T-helper 1 cell treated with Interleukin-12 subunit alpha and Interleukin-12 subunit beta and Interleukin-4 antibody, amounts not matched to agents 30 ng/mL and 1 ng/mL, for 36 hours (primary cell): Measurements from ENCODE around the gene SERPINA10. TPM values are rescaled to one million over a fixed set of nuclear protein-coding genes. Genes with fewer than 3 reads are reported as not detected.

Source experiments
- intact Hi-C: fragments of 100-400 bp; cut with micrococcal nuclease; formaldehyde crosslinking; loops from one replicate; pipeline ENCODE4 v1.15.1; 2024
- total RNA-seq: library from RNA; stranded (reverse); gene quantifications from 2 replicates; pipeline ENCODE4 v1.2.3, GENCODE V29; 2022

Gene SERPINA10
- total RNA-seq: not detected in 2 replicates

GRCh38 chr14:94292872-94293577, at the start of gene SERPINA10:
SERPINA10 (minus strand) TSS chr14:94293268; CDS start chr14:94290593, 2,675 bp downstream.
- intact Hi-C loops: no loop called here

GRCh38 chr14:94342334-94342934, 49.4 kb upstream of the SERPINA10 start:
- intact Hi-C loops: no loop called here

- intact Hi-C loops: no loop called here
Observed at GRCh38 chr14:94341656-94342333, 48.7 kb upstream of the SERPINA10 start.

GRCh38 chr14:94340533-94340932, 47.5 kb upstream of the SERPINA10 start:
- intact Hi-C loops: no loop called here

GRCh38 chr14:94338023-94338422, 45.0 kb upstream of the SERPINA10 start:
- intact Hi-C loops: no loop called here

GRCh38 chr14:94337274-94337673, 44.2 kb upstream of the SERPINA10 start:
- intact Hi-C loops: no loop called here

GRCh38 chr14:94334872-94335271, 41.8 kb upstream of the SERPINA10 start:
- intact Hi-C loops: no loop called here

- intact Hi-C loops: no loop called here
Observed at GRCh38 chr14:94332587-94332986, 39.5 kb upstream of the SERPINA10 start.

- intact Hi-C loops: no loop called here
Observed at GRCh38 chr14:94332063-94332583, 39.1 kb upstream of the SERPINA10 start.

- intact Hi-C loops: no loop called here
Observed at GRCh38 chr14:94331462-94331861, 38.4 kb upstream of the SERPINA10 start.

- intact Hi-C loops: no loop called here
Observed at GRCh38 chr14:94330857-94331256, 37.8 kb upstream of the SERPINA10 start.

- intact Hi-C loops: no loop called here
Observed at GRCh38 chr14:94330432-94330831, 37.4 kb upstream of the SERPINA10 start.

- intact Hi-C loops: no loop called here
Observed at GRCh38 chr14:94329857-94330256, 36.8 kb upstream of the SERPINA10 start.

- intact Hi-C loops: no loop called here
Observed at GRCh38 chr14:94328196-94328595, 35.1 kb upstream of the SERPINA10 start.

- intact Hi-C loops: no loop called here
Observed at GRCh38 chr14:94322648-94323570, 29.8 kb upstream of the SERPINA10 start, which contains the start of gene SERPINA6. SERPINA6 (minus strand) TSS chr14:94323336; CDS start chr14:94314648, 8,688 bp downstream.

- intact Hi-C loops: no loop called here
Observed at GRCh38 chr14:94321421-94322271, 28.6 kb upstream of the SERPINA10 start.

GRCh38 chr14:94320243-94320642, 27.2 kb upstream of the SERPINA10 start:
- intact Hi-C loops: no loop called here

GRCh38 chr14:94317259-94317658, 24.2 kb upstream of the SERPINA10 start:
- intact Hi-C loops: no loop called here

GRCh38 chr14:94316692-94317091, 23.6 kb upstream of the SERPINA10 start:
- intact Hi-C loops: no loop called here

- intact Hi-C loops: no loop called here
Observed at GRCh38 chr14:94314890-94315289, 21.8 kb upstream of the SERPINA10 start.
